K562 (cell line): ENCODE data around the gene STOX1. TPM values are rescaled to one million over a fixed set of nuclear protein-coding genes. Genes with fewer than 3 reads are reported as not detected.

Experiments
- BCL6 ChIP-seq: fragments of 250-450 bp; sonication (Bioruptor Pico); IDR thresholded peaks from 2 replicates; pipeline ENCODE4 v1.4.0; 2020
- BDP1 ChIP-seq: IDR thresholded peaks from 3 replicates; pipeline ENCODE4 v1.6.1; 2011; ENCODE audit not compliant: insufficient read length, insufficient read depth
- ESRRA ChIP-seq: fragments of 450-650 bp; IDR thresholded peaks from 2 replicates; pipeline ENCODE4 v1.6.1; 2014; ENCODE audit warnings: low read depth, mild to moderate bottlenecking, moderate library complexity, borderline replicate concordance
- FUS ChIP-seq: fragments of 200-400 bp; formaldehyde crosslinking; optimal IDR thresholded peaks from 2 replicates; pipeline ENCODE3; 2017; ENCODE audit warnings: low read depth, low read length
- GTF2A2 ChIP-seq: IDR thresholded peaks from 2 replicates; pipeline ENCODE4 v1.6.1; 2016; ENCODE audit warnings: mild to moderate bottlenecking, missing genetic modification characterization, missing compliant biosample characterization
- HDGF ChIP-seq: fragments of 450-650 bp; IDR thresholded peaks from 2 replicates; pipeline ENCODE4 v1.6.1; 2016
- KDM5B ChIP-seq: fragments of 200-600 bp; sonication (generic); IDR thresholded peaks from 2 replicates; pipeline ENCODE4 v1.6.1; 2012; ENCODE audit warnings: low read depth, mild to moderate bottlenecking, moderate library complexity, low read length, control low read depth, inconsistent platforms; ENCODE audit not compliant: insufficient replicate concordance
- L3MBTL2 ChIP-seq: fragments of 450-650 bp; IDR thresholded peaks from 2 replicates; pipeline ENCODE4 v1.6.1; 2016; ENCODE audit warnings: mild to moderate bottlenecking, moderate library complexity
- MYC ChIP-seq, 2 experiments: fragments of 250-450 bp in 1 of 2; sonication (Bioruptor Pico) in 1 of 2; IDR thresholded peaks; 2 replicates each; pipeline versions ENCODE4 v1.5.1 to v1.6.1; 2012 to 2021; ENCODE audit warnings: low read depth in 2 of 2, borderline replicate concordance in 1 of 2, improper control_type of control experiment in 1 of 2, low read length in 1 of 2, mild to moderate bottlenecking in 1 of 2, moderate library complexity in 1 of 2
- MYNN ChIP-seq, 2 experiments: sonication (generic); formaldehyde crosslinking in 1 of 2; IDR thresholded peaks; 2 replicates each; pipeline versions ENCODE4 v1.5.0 to v1.6.1; 2016 to 2020; ENCODE audit warnings: antibody characterized with exemption in 1 of 2, missing genetic modification reagents in 1 of 2
- NCOA1 ChIP-seq: fragments of 450-650 bp; IDR thresholded peaks from 2 replicates; pipeline ENCODE4 v1.6.1; 2016; ENCODE audit warnings: low read depth
- NELFE ChIP-seq: IDR thresholded peaks from 2 replicates; pipeline ENCODE4 v1.6.1; 2011; ENCODE audit warnings: mild to moderate bottlenecking; ENCODE audit not compliant: insufficient read depth, insufficient read length
- NFIX ChIP-seq: fragments of 250-450 bp; sonication (Bioruptor Pico); IDR thresholded peaks from 2 replicates; pipeline ENCODE4 v1.4.0; 2020; ENCODE audit warnings: low read depth, mild to moderate bottlenecking, moderate library complexity
- POLR2A ChIP-seq: fragments of 450-650 bp; conservative IDR thresholded peaks from 2 replicates; pipeline ENCODE4 v1.6.1; 2016
- POLR3G ChIP-seq: IDR thresholded peaks from 2 replicates; pipeline ENCODE4 v1.6.1; 2011; ENCODE audit not compliant: insufficient read length, insufficient replicate concordance; ENCODE audit errors: extremely low read depth
- SMAD3 ChIP-seq: fragments of 450-650 bp; formaldehyde crosslinking; conservative IDR thresholded peaks from 2 replicates; pipeline ENCODE4 v1.4.0; 2020; ENCODE audit warnings: mild to moderate bottlenecking
- SMARCC2 ChIP-seq: fragments of 450-650 bp; IDR thresholded peaks from 2 replicates; pipeline ENCODE4 v1.6.1; 2017; ENCODE audit warnings: antibody characterized with exemption, moderate library complexity, mild to moderate bottlenecking, low read depth
- ZC3H11A ChIP-seq: IDR thresholded peaks from 2 replicates; pipeline ENCODE4 v1.6.1; 2012; ENCODE audit warnings: low read depth, low read length, improper control_type of control experiment
- ZKSCAN1 ChIP-seq: fragments of 150-350 bp; IDR thresholded peaks from 2 replicates; pipeline ENCODE4 v1.6.1; 2016; ENCODE audit warnings: low read depth, low read length
- ZNF780A ChIP-seq: fragments of 250-450 bp; sonication (Bioruptor Pico); IDR thresholded peaks from 2 replicates; pipeline ENCODE4 v1.5.0; 2021; ENCODE audit warnings: mild to moderate bottlenecking
- polyA plus RNA-seq, 8 experiments: library from polyadenylated mRNA; depleted of rRNA in 4 of 8; stranded (reverse) in 5 of 8; unstranded in 3 of 8; fragments of >200 nt; fragmentation: Nextera tagmentation in 2 of 8; fragmentation: Illumina TruSeq in 1 of 8; extraction: Ambion mirVana in 2 of 8; extraction: Trizol in 1 of 8; gene quantifications; 2 replicates each; pipeline versions ENCODE4 v1.2.1 to v1.2.3, GENCODE V29; 2011 to 2014; ENCODE audit warnings: inconsistent platforms in 1 of 8, missing spikeins in 1 of 8
- total RNA-seq, 7 experiments: library from RNA; depleted of rRNA in 6 of 7; stranded (reverse); fragments of >200 nt in 6 of 7; fragmentation: Illumina TruSeq in 2 of 7; extraction: Trizol in 2 of 7; gene quantifications; 2 replicates each; pipeline versions ENCODE4 v1.2.1 to v1.2.3, GENCODE V29; 2011 to 2021; ENCODE audit warnings: low replicate concordance in 1 of 7
- TF ChIP-seq, protein P1 (sequence below), 2 experiments: fragments of 150-350 bp in 1 of 2; IDR thresholded peaks; 2 replicates each; pipeline ENCODE4 v1.6.1; 2012 to 2016; ENCODE audit warnings: low read depth in 2 of 2, low read length in 2 of 2, mild to moderate bottlenecking in 1 of 2, moderate library complexity in 1 of 2

STOX1 gene
- total and polyA plus RNA-seq, 9 of the 15 experiments (the other 6 are each of a cell fraction or from before 2014, with no cell fraction given) = 0.09 to 0.87 (median 0.29) TPM

- TF ChIP-seq NFIX (CRISPR knock-in tag) = no peak
- no peak for TF ChIP-seq NCOA1
- TF ChIP-seq ZKSCAN1 = no peak
- TF ChIP-seq SMARCC2 = no peak
- peak; percentile 89 for TF ChIP-seq L3MBTL2
- TF ChIP-seq MYC (IDR thresholded peaks at IDR 0.05; ENCODE audit: low read depth, low read length) = 0 out of 2 replicates have a peak, but pooled peaks have one; percentile 12
- 0 out of 2 replicates have a peak, but pooled peaks have one; percentile 35 for TF ChIP-seq MYC (CRISPR knock-in tag; IDR thresholded peaks at IDR 0.05; ENCODE audit: borderline replicate concordance, low read depth)
- no peak for TF ChIP-seq FUS
- no peak for TF ChIP-seq BCL6 (CRISPR knock-in tag)
- no peak for TF ChIP-seq BDP1
- TF ChIP-seq, protein P1, sequence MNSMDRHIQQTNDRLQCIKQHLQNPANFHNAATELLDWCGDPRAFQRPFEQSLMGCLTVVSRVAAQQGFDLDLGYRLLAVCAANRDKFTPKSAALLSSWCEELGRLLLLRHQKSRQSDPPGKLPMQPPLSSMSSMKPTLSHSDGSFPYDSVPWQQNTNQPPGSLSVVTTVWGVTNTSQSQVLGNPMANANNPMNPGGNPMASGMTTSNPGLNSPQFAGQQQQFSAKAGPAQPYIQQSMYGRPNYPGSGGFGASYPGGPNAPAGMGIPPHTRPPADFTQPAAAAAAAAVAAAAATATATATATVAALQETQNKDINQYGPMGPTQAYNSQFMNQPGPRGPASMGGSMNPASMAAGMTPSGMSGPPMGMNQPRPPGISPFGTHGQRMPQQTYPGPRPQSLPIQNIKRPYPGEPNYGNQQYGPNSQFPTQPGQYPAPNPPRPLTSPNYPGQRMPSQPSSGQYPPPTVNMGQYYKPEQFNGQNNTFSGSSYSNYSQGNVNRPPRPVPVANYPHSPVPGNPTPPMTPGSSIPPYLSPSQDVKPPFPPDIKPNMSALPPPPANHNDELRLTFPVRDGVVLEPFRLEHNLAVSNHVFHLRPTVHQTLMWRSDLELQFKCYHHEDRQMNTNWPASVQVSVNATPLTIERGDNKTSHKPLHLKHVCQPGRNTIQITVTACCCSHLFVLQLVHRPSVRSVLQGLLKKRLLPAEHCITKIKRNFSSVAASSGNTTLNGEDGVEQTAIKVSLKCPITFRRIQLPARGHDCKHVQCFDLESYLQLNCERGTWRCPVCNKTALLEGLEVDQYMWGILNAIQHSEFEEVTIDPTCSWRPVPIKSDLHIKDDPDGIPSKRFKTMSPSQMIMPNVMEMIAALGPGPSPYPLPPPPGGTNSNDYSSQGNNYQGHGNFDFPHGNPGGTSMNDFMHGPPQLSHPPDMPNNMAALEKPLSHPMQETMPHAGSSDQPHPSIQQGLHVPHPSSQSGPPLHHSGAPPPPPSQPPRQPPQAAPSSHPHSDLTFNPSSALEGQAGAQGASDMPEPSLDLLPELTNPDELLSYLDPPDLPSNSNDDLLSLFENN (IDR thresholded peaks at IDR 0.05; ENCODE audit: low read depth in 2 of 2, low read length in 2 of 2) = no peak
- TF ChIP-seq ZC3H11A = no peak
- no peak for TF ChIP-seq ZNF780A (CRISPR knock-in tag)
- no peak for TF ChIP-seq POLR3G
- no peak for TF ChIP-seq ESRRA
- TF ChIP-seq SMAD3 (CRISPR knock-in tag) = no peak
- no peak for TF ChIP-seq GTF2A2 (tag)
- peak; percentile 52 for TF ChIP-seq KDM5B
- no peak for TF ChIP-seq NELFE
- no peak for TF ChIP-seq MYNN (IDR thresholded peaks at IDR 0.05)
- TF ChIP-seq MYNN (CRISPR knock-in tag; IDR thresholded peaks at IDR 0.05) = no peak
- TF ChIP-seq HDGF = no peak
- no peak for TF ChIP-seq POLR2A
Measured at GRCh38 chr10:68826764-68827591, at the start of gene STOX1 (continued).
